ENCODE results near the gene TTC39B.

- TF ChIP-seq CTCF (IDR thresholded peaks at IDR 0.05) (no peak), POLR2A (IDR thresholded peaks at IDR 0.05) (no peak)
Observed at GRCh38 chr9:15158064-15158463, 149.0 kb downstream of the TTC39B start.
